ENCODE measurements around the gene FOXD3.
A peak's percentile ranks its signal among the peaks of the same experiment; 100 is the strongest.
"Not testable (repeated sequence)": the region's sequence is repeated elsewhere in the genome, so short reads cannot be mapped to it uniquely, and the experiment has no call there.

Gene FOXD3

GRCh38 chr1:63321066-63321784, 1.1 kb upstream of the FOXD3 start:
- DNase-seq = no peak

DNA sequence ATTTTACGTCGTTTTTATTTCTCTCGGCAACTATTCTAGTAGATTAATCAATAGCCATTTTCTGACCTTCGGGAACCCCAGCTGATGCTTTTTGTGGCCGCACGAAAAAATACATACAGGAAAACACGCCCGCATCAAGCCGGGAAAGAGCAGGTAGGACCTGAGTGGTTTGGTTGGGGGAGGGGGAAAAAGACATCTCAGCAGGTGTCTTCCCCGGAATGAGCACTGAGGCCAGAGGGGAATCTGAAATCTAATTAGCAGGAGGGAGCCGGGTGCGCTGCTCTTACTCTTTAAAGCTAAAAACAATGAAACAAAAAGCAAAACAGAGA, 618 bp upstream of the FOXD3 start:
- DNase-seq = no peak

GRCh38 chr1:63322944-63323864, 837 bp downstream of the FOXD3 start:
- DNase-seq = peak; percentile 37

DNA sequence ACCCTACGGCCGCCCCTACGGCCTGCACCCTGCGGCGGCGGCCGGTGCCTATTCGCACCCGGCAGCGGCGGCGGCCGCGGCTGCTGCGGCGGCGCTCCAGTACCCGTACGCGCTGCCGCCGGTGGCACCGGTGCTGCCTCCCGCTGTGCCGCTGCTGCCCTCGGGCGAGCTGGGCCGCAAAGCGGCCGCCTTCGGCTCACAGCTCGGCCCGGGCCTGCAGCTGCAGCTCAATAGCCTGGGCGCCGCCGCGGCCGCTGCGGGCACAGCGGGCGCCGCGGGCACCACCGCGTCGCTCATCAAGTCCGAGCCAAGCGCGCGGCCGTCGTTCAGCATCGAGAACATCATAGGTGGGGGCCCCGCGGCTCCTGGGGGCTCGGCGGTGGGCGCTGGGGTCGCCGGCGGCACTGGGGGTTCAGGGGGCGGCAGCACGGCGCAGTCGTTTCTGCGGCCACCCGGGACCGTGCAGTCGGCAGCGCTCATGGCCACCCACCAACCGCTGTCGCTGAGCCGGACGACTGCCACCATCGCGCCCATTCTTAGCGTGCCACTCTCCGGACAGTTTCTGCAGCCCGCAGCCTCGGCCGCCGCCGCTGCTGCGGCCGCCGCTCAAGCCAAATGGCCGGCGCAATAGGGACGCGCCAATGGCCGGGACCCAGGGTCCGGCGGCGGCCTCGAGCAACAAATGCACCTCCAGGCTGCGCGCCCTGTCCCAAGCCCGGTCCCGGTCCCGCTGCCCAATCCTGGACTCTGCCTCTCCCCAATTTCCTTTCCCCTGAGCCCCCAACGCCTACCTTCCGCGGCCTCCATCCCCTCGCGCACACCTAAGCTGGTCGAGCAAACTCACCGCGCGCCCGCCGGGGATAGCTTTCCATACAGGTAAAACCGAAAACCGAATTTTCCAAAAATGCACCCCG, 1.8 kb downstream of the FOXD3 start:
- peak; percentile 37 for DNase-seq

- no peak for DNase-seq
These were observed 2.4 kb downstream of the FOXD3 start for GRCh38 chr1:63324779-63325119.

GRCh38 chr1:63325279-63325985, 3.1 kb downstream of the FOXD3 start:
- DNase-seq = no peak

GRCh38 chr1:63326106-63326472, 3.7 kb downstream of the FOXD3 start:
- no peak for DNase-seq

DNA sequence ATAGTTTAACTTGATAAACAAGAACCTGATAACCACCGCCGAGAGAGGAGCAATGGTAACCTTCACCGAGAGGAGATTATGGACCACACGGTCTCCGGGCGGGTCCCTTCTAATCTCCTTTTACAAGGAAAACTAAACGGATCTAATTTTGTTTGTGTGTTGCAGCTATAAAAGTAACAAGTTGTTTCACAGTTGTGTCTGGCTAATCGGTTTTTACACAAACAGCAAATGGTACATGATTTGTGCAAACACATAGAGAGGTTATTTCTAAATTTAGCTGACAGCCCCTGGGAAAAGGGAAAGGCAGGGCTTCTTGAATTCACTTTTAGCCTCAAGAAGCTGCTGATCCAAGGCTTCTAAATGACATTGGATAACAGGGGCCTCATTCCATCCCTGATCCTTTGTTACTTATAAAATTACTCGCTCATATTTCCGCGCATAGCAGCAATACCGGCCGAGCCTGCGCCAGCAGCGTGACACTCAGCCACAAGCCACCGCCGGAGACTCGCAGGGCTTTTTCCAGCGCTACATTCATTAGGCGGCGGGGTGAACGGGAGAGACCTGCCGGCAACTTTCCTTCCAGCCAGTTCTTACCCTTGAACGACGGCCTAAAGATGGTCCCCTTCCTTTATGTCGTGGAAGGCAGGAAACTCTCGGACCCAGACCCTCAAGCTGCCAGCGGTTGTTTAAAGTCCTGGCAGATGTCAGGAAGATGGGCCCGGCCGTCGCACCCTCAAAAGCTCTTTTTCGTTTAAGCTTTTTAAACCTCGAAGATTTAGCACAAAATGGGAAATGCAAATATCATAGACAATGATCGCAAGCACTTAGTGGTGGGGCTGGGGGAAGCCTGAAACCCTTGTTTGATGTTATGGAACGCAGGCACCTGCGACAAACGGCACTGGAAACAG, 4.4 kb downstream of the FOXD3 start:
- no peak for DNase-seq

GRCh38 chr1:63327417-63328054, 5.2 kb downstream of the FOXD3 start:
- DNase-seq = peak; percentile 17

GRCh38 chr1:63328122-63328521, 5.8 kb downstream of the FOXD3 start:
- DNase-seq = no peak

- no peak for DNase-seq
These were observed 6.4 kb downstream of the FOXD3 start for GRCh38 chr1:63328781-63329180.

DNA sequence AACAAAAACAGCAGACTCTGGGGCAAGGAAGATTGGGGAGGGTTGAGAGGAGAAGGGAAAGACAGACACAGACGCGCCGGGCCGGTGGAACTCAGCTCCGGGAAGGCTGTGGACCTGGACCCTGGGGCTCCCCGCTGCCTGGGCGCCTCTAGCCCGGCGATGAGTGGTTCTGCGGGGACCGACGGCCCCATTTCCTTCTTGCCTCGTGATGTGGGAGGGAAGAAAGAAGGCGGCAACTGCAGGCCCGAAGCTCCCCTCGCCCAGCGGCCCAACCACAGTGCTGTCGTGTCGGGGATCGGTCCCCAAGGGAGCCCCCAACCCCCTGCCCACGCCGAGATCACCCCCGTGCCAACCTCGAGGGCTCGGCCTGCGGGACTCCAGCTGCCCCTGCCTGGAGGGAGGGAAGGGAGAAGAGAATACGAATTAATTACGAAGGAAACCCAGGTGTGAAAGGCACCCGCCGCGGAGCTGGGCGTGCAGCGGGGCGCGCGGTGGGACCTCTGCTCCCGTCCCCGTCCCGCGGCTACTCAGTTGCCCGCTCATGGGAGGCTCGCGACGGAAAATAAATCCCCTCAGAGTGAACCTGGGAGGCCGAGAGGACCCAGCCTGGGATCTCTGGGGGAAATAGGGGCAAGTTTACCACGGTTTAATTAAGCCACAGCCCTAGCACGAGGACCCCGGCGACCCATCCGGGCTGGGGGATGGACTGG, 7.4 kb downstream of the FOXD3 start:
- no peak for DNase-seq

- no peak for DNase-seq
These were observed 8.1 kb downstream of the FOXD3 start for GRCh38 chr1:63330331-63330916.

- no peak for DNase-seq
These were observed 20.0 kb downstream of the FOXD3 start for GRCh38 chr1:63342402-63342801.

- no peak for DNase-seq
These were observed 21.6 kb downstream of the FOXD3 start for GRCh38 chr1:63343922-63344321.

GRCh38 chr1:63350320-63350719, 28.0 kb downstream of the FOXD3 start:
- DNase-seq = no peak

DNA sequence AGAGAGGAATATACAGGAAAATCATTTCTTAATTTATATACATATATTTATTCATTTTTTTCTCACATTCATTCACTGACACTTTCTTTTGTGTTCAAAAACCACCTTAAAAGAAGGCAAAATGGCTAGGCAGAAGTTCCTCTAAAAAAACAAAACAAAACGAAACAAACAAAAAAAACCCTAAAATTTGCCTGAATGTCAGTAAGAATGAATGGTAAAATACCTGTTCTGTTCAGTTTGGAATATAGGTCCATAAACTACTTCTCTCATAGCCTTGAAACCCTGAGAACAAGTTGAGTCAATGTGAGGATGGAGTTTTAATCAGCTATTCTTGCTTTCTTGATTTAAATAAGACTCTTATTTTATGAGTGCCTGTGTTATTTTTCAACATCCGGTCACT, 30.4 kb downstream of the FOXD3 start:
- no peak for DNase-seq

DNA sequence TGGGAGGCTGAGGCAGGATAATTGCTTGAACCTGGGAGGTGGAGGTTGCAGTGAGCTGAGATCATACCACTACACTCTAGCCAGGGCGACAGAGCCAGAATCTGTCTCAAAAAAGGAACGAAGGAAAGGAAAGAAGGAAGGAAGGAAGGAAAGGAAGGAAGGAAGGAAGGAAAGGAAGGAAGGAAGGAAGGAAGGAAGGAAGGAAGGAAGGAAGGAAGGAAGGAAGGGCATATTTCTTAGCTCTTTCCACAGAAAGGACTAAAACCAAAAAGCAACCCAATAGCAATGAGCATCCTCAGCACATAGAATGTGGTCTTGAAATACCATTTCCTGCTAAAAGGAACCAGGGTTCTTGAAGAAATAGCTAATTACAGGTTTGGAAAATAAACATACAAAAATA, 33.9 kb downstream of the FOXD3 start:
- DNase-seq = not testable (repeated sequence)

GRCh38 chr1:63359561-63359960, 37.2 kb downstream of the FOXD3 start:
- DNase-seq = no peak

- no peak for DNase-seq
These were observed 39.7 kb downstream of the FOXD3 start for GRCh38 chr1:63362073-63362472.

All from NCI-H1092 treated with DMSO at 0.1 percent for 48 hours (cell line).